Sigmoid colon (tissue), 4 donors: Measurements from ENCODE around the gene TMOD3.

Experiments
- EP300 ChIP-seq, 4 donors: sonication (generic); formaldehyde crosslinking; IDR thresholded peaks; one replicate each; pipeline ENCODE4 v1.6.1; 2017; ENCODE audit warnings: antibody characterized with exemption in 4 of 4
- POLR2A ChIP-seq, 2 donors: fragments of 450-650 bp; IDR thresholded peaks; one replicate each; pipeline ENCODE4 v1.6.1; 2016; ENCODE audit warnings: antibody characterized with exemption in 2 of 2, mild to moderate bottlenecking in 2 of 2, moderate library complexity in 2 of 2
- POLR2AphosphoS5 ChIP-seq, 4 donors: sonication (generic); formaldehyde crosslinking; IDR thresholded peaks; one replicate each; pipeline ENCODE4 v1.6.1; 2017; ENCODE audit warnings: antibody characterized with exemption in 4 of 4
- TF ChIP-seq, protein P1 (sequence below), 4 experiments: fragments of 450-650 bp in 3 of 4; fragments of 200-600 bp in 1 of 4; IDR thresholded peaks; one replicate each; pipeline ENCODE4 v1.5.1; 2016 to 2019; ENCODE audit warnings: antibody characterized with exemption in 4 of 4, mild to moderate bottlenecking in 3 of 4, moderate library complexity in 2 of 4

DNA sequence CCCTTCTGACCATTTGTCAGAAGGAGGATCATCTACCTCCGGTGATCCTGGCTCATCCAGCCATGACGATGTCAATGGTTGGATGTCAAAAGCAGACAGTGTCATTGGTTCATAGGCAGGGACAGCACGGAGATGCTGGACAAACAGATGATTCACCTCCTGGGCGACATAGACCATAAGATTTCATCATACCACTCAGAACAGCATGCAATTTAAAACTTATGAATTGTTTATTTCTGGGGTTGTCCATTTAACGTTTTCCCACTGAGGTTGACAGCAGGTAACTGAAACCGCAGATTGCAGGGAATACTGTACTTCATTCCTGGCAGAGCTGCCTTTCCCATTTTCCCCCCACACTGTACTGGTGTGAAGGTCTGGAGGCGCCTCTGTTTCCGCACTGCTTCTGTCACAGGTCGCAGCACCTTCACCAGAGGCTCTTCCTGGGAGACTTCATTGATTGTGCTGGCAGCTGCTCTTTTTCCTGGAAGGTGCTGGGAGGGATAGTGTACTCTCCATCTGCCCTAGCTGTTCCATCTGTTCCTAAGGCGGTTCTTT, 32.5 kb upstream of the TMOD3 start:
- TF ChIP-seq, protein P1, sequence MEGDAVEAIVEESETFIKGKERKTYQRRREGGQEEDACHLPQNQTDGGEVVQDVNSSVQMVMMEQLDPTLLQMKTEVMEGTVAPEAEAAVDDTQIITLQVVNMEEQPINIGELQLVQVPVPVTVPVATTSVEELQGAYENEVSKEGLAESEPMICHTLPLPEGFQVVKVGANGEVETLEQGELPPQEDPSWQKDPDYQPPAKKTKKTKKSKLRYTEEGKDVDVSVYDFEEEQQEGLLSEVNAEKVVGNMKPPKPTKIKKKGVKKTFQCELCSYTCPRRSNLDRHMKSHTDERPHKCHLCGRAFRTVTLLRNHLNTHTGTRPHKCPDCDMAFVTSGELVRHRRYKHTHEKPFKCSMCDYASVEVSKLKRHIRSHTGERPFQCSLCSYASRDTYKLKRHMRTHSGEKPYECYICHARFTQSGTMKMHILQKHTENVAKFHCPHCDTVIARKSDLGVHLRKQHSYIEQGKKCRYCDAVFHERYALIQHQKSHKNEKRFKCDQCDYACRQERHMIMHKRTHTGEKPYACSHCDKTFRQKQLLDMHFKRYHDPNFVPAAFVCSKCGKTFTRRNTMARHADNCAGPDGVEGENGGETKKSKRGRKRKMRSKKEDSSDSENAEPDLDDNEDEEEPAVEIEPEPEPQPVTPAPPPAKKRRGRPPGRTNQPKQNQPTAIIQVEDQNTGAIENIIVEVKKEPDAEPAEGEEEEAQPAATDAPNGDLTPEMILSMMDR (IDR thresholded peaks at IDR 0.05): no peak
- TF ChIP-seq EP300 (IDR thresholded peaks at IDR 0.05) (no peak), POLR2A (IDR thresholded peaks at IDR 0.05) (no peak), POLR2AphosphoS5 (IDR thresholded peaks at IDR 0.05) (no peak)
